GM23248 (cell line): ENCODE results near the gene BCAR3.

Experiments
- EZH2 ChIP-seq: fragments of 200-600 bp; sonication (generic); IDR thresholded peaks from 2 replicates; pipeline ENCODE4 v1.6.1; 2018; ENCODE audit warnings: antibody characterized with exemption, mild to moderate bottlenecking; ENCODE audit not compliant: insufficient read depth, poor library complexity, severe bottlenecking
- EZH2phosphoT487 ChIP-seq: fragments of 200-600 bp; sonication (generic); IDR thresholded peaks from 2 replicates; pipeline ENCODE4 v1.6.1; 2018; ENCODE audit warnings: antibody characterized with exemption, moderate library complexity, mild to moderate bottlenecking, low read depth; ENCODE audit not compliant: insufficient read depth

DNA sequence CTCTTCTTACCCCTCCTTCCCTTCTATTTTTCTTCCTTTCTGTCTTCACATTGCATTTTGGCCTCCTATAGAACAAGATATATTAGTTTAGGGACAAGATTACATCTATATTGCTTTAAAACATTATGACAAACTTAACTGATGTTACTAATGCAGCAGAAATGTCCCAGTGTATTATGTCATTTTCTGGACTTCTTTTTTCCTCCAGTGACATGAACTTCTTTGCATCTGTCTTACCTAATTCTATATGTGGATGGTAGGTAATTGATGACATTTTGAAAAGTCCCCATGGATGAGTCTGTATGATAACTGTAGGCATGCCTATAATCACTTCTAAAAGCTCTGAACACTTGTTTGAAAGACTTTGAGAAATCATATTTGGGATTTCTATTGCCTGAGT is 144.2 kb downstream of the BCAR3 start:
- TF ChIP-seq EZH2 = no peak
- no peak for TF ChIP-seq EZH2phosphoT487
